ENCODE results near the gene MVB12A.

MVB12A gene

GRCh38 chr19:17411801-17412200 lies 8.0 kb upstream of the MVB12A start:
- no peak overlapping the region for H3K27ac ChIP-seq
- TF ChIP-seq FOXP2 (optimal IDR thresholded peaks at IDR 0.05; ENCODE audit: control extremely low read depth, extremely low read length, insufficient read depth) (no peak), POLR2AphosphoS5 (IDR thresholded peaks at IDR 0.05; ENCODE audit: borderline replicate concordance, low read depth, low read length) (no peak), EZH2 (IDR thresholded peaks at IDR 0.05) (no peak)
- no peak for DNase-seq (ENCODE audit: low read depth, low spot score)
- no peak overlapping the region for H3K4me3 ChIP-seq
- H3K9me3 ChIP-seq (ENCODE audit: low read depth, low read length): no peaks in the 10 kb centered on the region
- no peaks in the 10 kb centered on the region for H3K36me3 ChIP-seq (ENCODE audit: insufficient read depth, low read length)
- H3K9ac ChIP-seq (ENCODE audit: insufficient read length): no peak overlapping the region

GRCh38 chr19:17414097-17414496 lies 5.8 kb upstream of the MVB12A start:
- Histone ChIP-seq H3K4me3 (no peak overlapping the region), H3K9ac (ENCODE audit: insufficient read length) (no peak overlapping the region), H3K9me3 (ENCODE audit: low read depth, low read length) (no peaks in the 10 kb centered on the region), H3K27ac (no peak overlapping the region), H3K36me3 (ENCODE audit: insufficient read depth, low read length) (no peaks in the 10 kb centered on the region)
- no peak for DNase-seq (ENCODE audit: low read depth, low spot score)
- TF ChIP-seq EZH2 (IDR thresholded peaks at IDR 0.05): no peak
- no peak for TF ChIP-seq POLR2AphosphoS5 (IDR thresholded peaks at IDR 0.05; ENCODE audit: borderline replicate concordance, low read depth, low read length)
- no peak for TF ChIP-seq FOXP2 (optimal IDR thresholded peaks at IDR 0.05; ENCODE audit: control extremely low read depth, extremely low read length, insufficient read depth)

DNA sequence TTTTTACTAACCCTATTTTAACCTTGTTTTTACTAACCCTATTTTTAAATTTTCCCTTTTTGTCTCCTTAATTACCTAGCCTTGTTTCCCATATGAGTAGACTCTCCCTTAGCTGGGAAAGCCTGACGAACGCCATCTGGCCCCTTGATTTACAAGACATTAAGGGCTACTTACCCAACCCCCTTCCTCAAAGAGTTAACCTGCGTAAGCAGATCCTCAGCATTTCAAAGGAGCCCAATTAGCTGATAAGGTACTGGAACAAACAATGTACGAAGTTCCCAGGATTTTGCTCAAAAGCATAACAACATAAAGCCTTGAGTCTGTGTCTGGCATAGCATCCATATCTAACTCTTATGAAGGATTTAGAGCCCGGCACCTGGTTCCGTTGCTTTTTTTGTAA lies 4.7 kb upstream of the MVB12A start:
- H3K27ac ChIP-seq: no peak overlapping the region
- no peaks in the 10 kb centered on the region for H3K36me3 ChIP-seq (ENCODE audit: insufficient read depth, low read length)
- H3K9me3 ChIP-seq (ENCODE audit: low read depth, low read length): no peaks in the 10 kb centered on the region
- TF ChIP-seq FOXP2 (optimal IDR thresholded peaks at IDR 0.05; ENCODE audit: control extremely low read depth, extremely low read length, insufficient read depth): no peak
- no peak for TF ChIP-seq EZH2 (IDR thresholded peaks at IDR 0.05)
- no peak for TF ChIP-seq POLR2AphosphoS5 (IDR thresholded peaks at IDR 0.05; ENCODE audit: borderline replicate concordance, low read depth, low read length)
- H3K4me3 ChIP-seq: no peak overlapping the region
- no peak overlapping the region for H3K9ac ChIP-seq (ENCODE audit: insufficient read length)
- no peak for DNase-seq (ENCODE audit: low read depth, low spot score)

DNA sequence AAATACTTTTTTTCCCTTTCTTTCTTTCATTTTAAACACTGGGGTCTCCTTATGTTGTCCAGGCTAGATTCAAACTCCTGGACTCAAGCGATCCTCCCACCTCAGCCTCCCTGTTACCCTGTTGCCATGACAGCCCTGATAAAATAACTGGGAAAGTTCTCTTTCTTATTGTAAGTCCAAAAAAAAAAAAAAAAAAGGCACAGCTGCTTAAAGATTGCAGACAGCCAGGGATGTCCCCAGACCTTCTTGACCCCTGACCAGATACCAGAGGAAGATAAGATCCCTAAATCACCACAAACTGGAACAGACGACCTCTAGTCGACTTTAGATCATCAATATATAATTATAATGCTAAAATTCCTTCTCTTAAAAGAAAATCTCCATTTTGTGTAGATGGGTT lies 1.1 kb upstream of the MVB12A start:
- DNase-seq (ENCODE audit: low read depth, low spot score): no peak
- Histone ChIP-seq H3K36me3 (ENCODE audit: insufficient read depth, low read length) (peaks cover 3% of the 10 kb centered on the region; the same call in 1 of the 2 replicates), H3K9ac (ENCODE audit: insufficient read length) (peak overlapping the region; percentile 74), H3K27ac (peak overlapping the region; percentile 83; the same call in 1 of the 2 replicates), H3K9me3 (ENCODE audit: low read depth, low read length) (no peaks in the 10 kb centered on the region), H3K4me3 (peak overlapping the region; percentile 98)
- no peak for TF ChIP-seq FOXP2 (optimal IDR thresholded peaks at IDR 0.05; ENCODE audit: control extremely low read depth, extremely low read length, insufficient read depth)

DNA sequence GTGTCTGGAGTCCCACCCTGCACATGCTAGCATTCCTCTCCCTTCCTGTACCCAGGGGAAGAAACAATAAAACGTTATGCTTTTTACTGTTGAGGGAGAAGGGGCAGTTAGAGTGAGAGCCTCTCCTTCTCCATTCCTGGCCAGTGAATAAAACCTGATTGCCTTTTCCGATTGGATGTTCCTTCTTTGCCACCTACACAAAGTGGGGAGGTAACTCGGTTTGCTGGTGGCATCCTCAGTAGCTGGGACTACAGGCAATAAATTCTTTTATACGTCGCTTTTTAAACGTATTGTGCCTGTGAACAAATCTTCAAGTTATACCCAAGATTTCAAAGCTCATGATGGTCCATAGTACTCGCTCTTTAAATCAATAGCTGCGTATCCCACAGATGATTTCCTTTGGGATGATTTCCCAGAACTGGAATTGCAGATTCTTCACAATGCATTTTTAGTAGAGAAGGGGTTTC lies 660 bp upstream of the MVB12A start:
- DNase-seq (ENCODE audit: low read depth, low spot score): no peak
- H3K27ac ChIP-seq: peak overlapping the region; percentile 83
- TF ChIP-seq POLR2AphosphoS5 (IDR thresholded peaks at IDR 0.05; ENCODE audit: borderline replicate concordance, low read depth, low read length): no peak
- no peak for TF ChIP-seq FOXP2 (optimal IDR thresholded peaks at IDR 0.05; ENCODE audit: control extremely low read depth, extremely low read length, insufficient read depth)
- TF ChIP-seq EZH2 (IDR thresholded peaks at IDR 0.05): no peak
- H3K9ac ChIP-seq (ENCODE audit: insufficient read length): peak overlapping the region; percentile 74
- H3K36me3 ChIP-seq (ENCODE audit: insufficient read depth, low read length): peaks cover 3% of the 10 kb centered on the region; the same call in 1 of the 2 replicates
- H3K4me3 ChIP-seq: peak overlapping the region; percentile 98
- H3K9me3 ChIP-seq (ENCODE audit: low read depth, low read length): no peaks in the 10 kb centered on the region

DNA sequence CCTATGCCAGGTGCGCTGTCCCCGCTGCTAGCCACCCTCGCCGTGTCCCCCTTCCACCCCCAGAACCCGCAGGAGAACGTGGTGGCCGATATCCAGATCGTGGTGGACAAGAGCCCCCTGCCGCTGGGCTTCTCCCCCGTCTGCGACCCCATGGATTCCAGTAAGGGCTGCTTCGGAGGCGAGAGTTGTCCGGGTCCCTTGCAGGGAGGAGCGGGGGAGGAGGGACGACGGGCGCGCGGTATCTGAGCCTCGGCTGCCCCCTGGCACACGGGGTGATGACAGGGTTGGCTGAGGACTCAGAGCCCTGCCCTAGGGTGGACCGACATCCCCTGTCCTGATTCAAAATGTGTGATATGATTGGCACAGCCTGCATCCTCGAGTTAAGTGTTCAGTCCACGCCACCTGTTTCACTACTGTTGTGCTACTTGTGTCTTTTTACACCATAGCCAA lies 653 bp downstream of the MVB12A start:
- no peak for DNase-seq (ENCODE audit: low read depth, low spot score)
- TF ChIP-seq EZH2 (IDR thresholded peaks at IDR 0.05) (no peak), FOXP2 (optimal IDR thresholded peaks at IDR 0.05; ENCODE audit: control extremely low read depth, extremely low read length, insufficient read depth) (no peak), POLR2AphosphoS5 (IDR thresholded peaks at IDR 0.05; ENCODE audit: borderline replicate concordance, low read depth, low read length) (no peak)

GRCh38 chr19:17421942-17422341 lies 2.1 kb downstream of the MVB12A start:
- no peak overlapping the region for H3K9ac ChIP-seq (ENCODE audit: insufficient read length)
- no peak overlapping the region for H3K27ac ChIP-seq
- H3K36me3 ChIP-seq (ENCODE audit: insufficient read depth, low read length): peaks cover 3% of the 10 kb centered on the region; the same call in 1 of the 2 replicates
- TF ChIP-seq POLR2AphosphoS5 (IDR thresholded peaks at IDR 0.05; ENCODE audit: borderline replicate concordance, low read depth, low read length): no peak
- no peak for TF ChIP-seq EZH2 (IDR thresholded peaks at IDR 0.05)
- no peak for TF ChIP-seq FOXP2 (optimal IDR thresholded peaks at IDR 0.05; ENCODE audit: control extremely low read depth, extremely low read length, insufficient read depth)
- no peak overlapping the region for H3K4me3 ChIP-seq
- no peaks in the 10 kb centered on the region for H3K9me3 ChIP-seq (ENCODE audit: low read depth, low read length)
- no peak for DNase-seq (ENCODE audit: low read depth, low spot score)

More for the DNA sequence above, 653 bp downstream of the MVB12A start:
- peak overlapping the region; percentile 85 for H3K9ac ChIP-seq (ENCODE audit: insufficient read length)
- no peak overlapping the region for H3K27ac ChIP-seq
- H3K36me3 ChIP-seq (ENCODE audit: insufficient read depth, low read length): peaks cover 3% of the 10 kb centered on the region; the same call in 1 of the 2 replicates
- H3K9me3 ChIP-seq (ENCODE audit: low read depth, low read length): no peaks in the 10 kb centered on the region
- peak overlapping the region; percentile 98 for H3K4me3 ChIP-seq

DNA sequence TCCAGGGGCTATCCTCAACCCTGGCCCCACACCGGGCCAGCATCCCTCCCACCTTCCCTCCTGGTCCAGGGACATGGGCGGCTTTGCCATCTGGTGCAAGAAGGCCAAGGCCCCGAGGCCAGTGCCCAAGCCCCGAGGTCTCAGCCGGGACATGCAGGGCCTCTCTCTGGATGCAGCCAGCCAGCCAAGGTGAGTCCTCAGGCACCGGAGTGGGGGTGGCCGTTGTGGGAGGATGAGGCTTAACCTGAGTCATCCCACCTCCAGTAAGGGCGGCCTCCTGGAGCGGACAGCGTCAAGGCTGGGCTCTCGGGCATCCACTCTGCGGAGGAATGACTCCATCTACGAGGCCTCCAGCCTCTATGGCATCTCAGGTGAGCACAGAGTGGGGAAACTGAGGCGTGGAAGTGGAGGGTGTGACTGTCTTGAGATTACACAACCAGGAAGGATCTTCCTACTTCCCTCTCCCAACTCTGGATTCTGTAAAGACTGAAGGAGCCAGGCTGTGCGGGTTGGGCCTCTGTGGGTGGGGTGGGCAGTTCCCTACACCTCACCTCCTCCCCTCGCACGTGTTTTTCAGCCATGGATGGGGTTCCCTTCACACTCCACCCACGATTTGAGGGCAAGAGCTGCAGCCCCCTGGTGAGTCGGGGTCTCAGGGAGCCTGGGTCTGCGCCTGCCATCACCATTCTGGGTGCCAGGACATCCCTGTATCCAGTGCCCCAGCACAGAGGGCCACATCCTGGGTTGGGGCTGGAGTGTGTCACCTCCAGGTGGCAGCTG lies 3.8 kb downstream of the MVB12A start:
- H3K9me3 ChIP-seq (ENCODE audit: low read depth, low read length): no peaks in the 10 kb centered on the region
- no peak overlapping the region for H3K27ac ChIP-seq
- peaks cover 3% of the 10 kb centered on the region; the same call in 1 of the 2 replicates for H3K36me3 ChIP-seq (ENCODE audit: insufficient read depth, low read length)
- no peak for DNase-seq (ENCODE audit: low read depth, low spot score)
- no peak overlapping the region for H3K4me3 ChIP-seq
- no peak overlapping the region for H3K9ac ChIP-seq (ENCODE audit: insufficient read length)
- no peak for TF ChIP-seq POLR2AphosphoS5 (IDR thresholded peaks at IDR 0.05; ENCODE audit: borderline replicate concordance, low read depth, low read length)
- TF ChIP-seq FOXP2 (optimal IDR thresholded peaks at IDR 0.05; ENCODE audit: control extremely low read depth, extremely low read length, insufficient read depth): no peak
- TF ChIP-seq EZH2 (IDR thresholded peaks at IDR 0.05): no peak

Data from SK-N-MC (cell line).